Muscle of back (tissue), 11 donors: Measurements from ENCODE around the gene EML3. TPM values are rescaled to one million over a fixed set of nuclear protein-coding genes. Genes with fewer than 3 reads are reported as not detected.
"Not testable (repeated sequence)": the region's sequence is repeated elsewhere in the genome, so short reads cannot be mapped to it uniquely, and the experiment has no call there.

Experiments used
- DNase-seq, 3 donors: peaks; one replicate each; pipeline versions ENCODE4 v3.0.0 to v3.0.0-alpha.2; 2013
- polyA plus RNA-seq, 10 donors: library from polyadenylated mRNA; unstranded; fragments of 120-200 nt; gene quantifications; one replicate each; pipeline ENCODE4 v1.2.1, GENCODE V29; 2013; ENCODE audit not compliant: insufficient read length in 10 of 10

EML3 gene
- polyA plus RNA-seq, 10 donors = 11.9 to 25.3 (median 17.7) TPM

GRCh38 chr11:62600367-62601121 is 12.0 kb downstream of the EML3 start:
- no peak for DNase-seq

GRCh38 chr11:62599901-62600300 is 12.7 kb downstream of the EML3 start:
- DNase-seq = no peak

GRCh38 chr11:62599069-62599696 is 13.4 kb downstream of the EML3 start:
- peak; percentile 96 to 97 (median 97) for DNase-seq

- DNase-seq = no peak
These were observed 17.5 kb downstream of the EML3 start for GRCh38 chr11:62595124-62595523.

GRCh38 chr11:62593434-62594044 is 19.0 kb downstream of the EML3 start:
- DNase-seq = peak; percentile 43 to 71 (median 55)

GRCh38 chr11:62592989-62593421 is 19.6 kb downstream of the EML3 start:
- DNase-seq = no peak

- DNase-seq = no peak
These were observed 20.3 kb downstream of the EML3 start for GRCh38 chr11:62592146-62592815.

- DNase-seq = peak; percentile 98 to 99 (median 98)
These were observed 21.0 kb downstream of the EML3 start, which contains the start of gene TUT1 for GRCh38 chr11:62591448-62592145. Gene TUT1 (minus strand): TSS chr11:62591523. CDS start chr11:62591485, 38 bp downstream.

GRCh38 chr11:62588966-62589637 is 23.5 kb downstream of the EML3 start:
- no peak for DNase-seq

GRCh38 chr11:62585356-62585755 is 27.2 kb downstream of the EML3 start:
- DNase-seq = not testable (repeated sequence)

GRCh38 chr11:62581735-62582134 is 30.8 kb downstream of the EML3 start:
- DNase-seq = not testable (repeated sequence)

GRCh38 chr11:62580959-62581715 is 31.4 kb downstream of the EML3 start:
- no peak for DNase-seq

- DNase-seq = no peak
These were observed 33.3 kb downstream of the EML3 start for GRCh38 chr11:62579252-62579651.

GRCh38 chr11:62578541-62578940 is 34.0 kb downstream of the EML3 start:
- DNase-seq = no peak

GRCh38 chr11:62577046-62577714 is 35.4 kb downstream of the EML3 start:
- DNase-seq = peak in 2 of 3 donors; percentile 33 to 43

GRCh38 chr11:62575837-62576236 is 36.7 kb downstream of the EML3 start:
- DNase-seq = no peak

- DNase-seq = no peak
These were observed 37.4 kb downstream of the EML3 start for GRCh38 chr11:62575156-62575555.

GRCh38 chr11:62574363-62575071 is 38.1 kb downstream of the EML3 start:
- peak in 2 of 3 donors; percentile 62 to 85 for DNase-seq
